Measurements from ENCODE around the gene CNOT1.

The CNOT1 gene

DNA sequence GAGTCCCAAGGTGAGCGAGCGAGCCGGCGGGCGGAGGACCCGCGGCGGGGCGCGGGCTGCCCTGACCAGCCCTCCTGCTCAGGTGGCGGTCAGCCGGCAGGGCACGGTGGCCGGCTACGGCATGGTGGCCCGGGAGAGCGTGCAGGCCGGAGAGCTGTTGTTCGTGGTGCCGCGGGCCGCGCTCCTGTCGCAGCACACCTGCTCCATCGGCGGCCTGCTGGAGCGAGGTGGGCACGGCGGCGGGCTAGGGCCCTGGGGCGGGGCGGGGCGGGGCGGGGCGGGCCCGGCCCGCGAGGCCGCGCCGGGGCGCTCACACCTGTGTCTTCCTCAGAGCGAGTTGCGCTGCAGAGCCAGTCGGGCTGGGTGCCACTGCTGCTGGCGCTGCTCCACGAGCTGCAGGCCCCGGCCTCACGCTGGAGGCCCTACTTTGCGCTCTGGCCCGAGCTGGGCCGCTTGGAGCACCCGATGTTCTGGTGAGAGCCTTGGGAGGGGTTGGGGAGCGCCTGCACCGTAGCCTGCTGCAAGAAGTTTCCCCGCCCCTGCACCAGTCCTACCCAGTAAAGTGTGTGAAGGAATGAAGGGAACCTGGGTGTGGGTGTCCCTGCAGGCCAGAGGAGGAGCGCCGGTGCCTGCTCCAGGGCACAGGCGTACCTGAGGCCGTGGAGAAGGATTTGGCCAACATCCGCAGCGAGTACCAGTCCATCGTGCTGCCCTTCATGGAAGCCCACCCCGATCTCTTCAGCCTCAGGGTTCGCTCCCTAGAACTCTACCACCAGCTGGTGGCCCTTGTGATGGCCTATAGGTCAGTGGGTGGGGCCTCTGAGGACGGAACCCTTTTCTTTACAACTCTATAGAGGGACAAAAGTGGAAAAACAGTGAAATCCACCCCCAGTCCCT lies 113.5 kb downstream of the CNOT1 start:
- in situ Hi-C loops (cut with HindIII; ENCODE audit: low pct_ligation_motif_present, low sequenced_read_pairs), result no loop called here
- Histone ChIP-seq H3K36me3 (replicated peaks) (peaks cover 35% of the 10 kb centered on the region), H3K27ac (peak overlapping the region; percentile 29), H3K4me3 (ENCODE audit: low read depth, low read length) (peak overlapping the region; percentile 80), H3K27me3 (replicated peaks) (no peaks in the 10 kb centered on the region)
- TF ChIP-seq, protein P1, sequence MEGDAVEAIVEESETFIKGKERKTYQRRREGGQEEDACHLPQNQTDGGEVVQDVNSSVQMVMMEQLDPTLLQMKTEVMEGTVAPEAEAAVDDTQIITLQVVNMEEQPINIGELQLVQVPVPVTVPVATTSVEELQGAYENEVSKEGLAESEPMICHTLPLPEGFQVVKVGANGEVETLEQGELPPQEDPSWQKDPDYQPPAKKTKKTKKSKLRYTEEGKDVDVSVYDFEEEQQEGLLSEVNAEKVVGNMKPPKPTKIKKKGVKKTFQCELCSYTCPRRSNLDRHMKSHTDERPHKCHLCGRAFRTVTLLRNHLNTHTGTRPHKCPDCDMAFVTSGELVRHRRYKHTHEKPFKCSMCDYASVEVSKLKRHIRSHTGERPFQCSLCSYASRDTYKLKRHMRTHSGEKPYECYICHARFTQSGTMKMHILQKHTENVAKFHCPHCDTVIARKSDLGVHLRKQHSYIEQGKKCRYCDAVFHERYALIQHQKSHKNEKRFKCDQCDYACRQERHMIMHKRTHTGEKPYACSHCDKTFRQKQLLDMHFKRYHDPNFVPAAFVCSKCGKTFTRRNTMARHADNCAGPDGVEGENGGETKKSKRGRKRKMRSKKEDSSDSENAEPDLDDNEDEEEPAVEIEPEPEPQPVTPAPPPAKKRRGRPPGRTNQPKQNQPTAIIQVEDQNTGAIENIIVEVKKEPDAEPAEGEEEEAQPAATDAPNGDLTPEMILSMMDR (IDR thresholded peaks at IDR 0.05; ENCODE audit: low read depth, low read length, missing control alignments), result no peak
- DNase-seq, result no peak

DNA sequence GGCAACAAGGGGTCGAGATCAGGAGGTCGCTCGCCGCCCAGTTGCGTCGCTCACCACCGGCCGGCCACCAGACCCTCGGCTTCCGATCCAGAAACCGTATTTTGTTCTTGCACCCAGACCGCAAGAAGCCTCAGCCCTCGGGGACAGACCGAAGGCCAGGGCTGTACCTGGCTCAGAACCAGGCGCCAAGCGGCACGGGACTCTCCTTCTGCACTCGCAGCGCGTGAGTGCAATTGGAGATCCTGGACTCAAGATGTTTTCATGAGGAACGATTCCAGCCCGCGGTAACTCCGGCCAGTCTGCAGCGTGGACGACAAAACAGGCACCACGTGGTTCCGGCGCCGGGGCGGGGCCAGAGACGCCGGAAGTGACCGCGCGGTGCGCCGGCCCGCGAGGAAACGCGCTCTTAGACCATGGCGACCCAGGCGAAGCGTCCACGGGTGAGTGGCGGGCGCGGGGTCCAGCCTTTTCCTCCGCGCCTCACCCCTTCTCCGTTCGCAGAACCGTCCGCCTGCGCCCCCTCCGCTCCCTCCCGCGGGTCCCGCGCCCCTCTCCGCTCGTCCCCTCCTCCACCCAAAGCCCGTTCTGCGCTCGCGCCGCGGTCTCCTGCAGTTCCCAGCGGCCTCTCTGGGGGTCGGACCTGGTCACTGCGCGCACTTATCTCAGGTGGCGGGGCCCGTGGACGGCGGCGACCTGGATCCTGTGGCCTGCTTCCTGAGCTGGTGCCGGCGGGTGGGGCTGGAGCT lies 114.3 kb downstream of the CNOT1 start, which contains the start of gene SETD6:
SETD6 (plus strand) TSS at position 393 of the 746 bp plus-strand sequence; CDS start at position 414, 21 bp downstream.
- H3K4me3 ChIP-seq (ENCODE audit: low read depth, low read length), result peak within 1 kb of the TSS; percentile 80
- peak within 1 kb of the TSS; percentile 29 for H3K27ac ChIP-seq
- DNase-seq, result peak; percentile 85
- peaks cover 26% of the 10 kb centered on the region for H3K36me3 ChIP-seq (replicated peaks)
- TF ChIP-seq, protein P1 (IDR thresholded peaks at IDR 0.05; ENCODE audit: low read depth, low read length, missing control alignments), result peak; percentile 30
- in situ Hi-C loops (cut with HindIII; ENCODE audit: low pct_ligation_motif_present, low sequenced_read_pairs), result no loop called here
- H3K27me3 ChIP-seq (replicated peaks), result no peaks in the 10 kb centered on the region

DNA sequence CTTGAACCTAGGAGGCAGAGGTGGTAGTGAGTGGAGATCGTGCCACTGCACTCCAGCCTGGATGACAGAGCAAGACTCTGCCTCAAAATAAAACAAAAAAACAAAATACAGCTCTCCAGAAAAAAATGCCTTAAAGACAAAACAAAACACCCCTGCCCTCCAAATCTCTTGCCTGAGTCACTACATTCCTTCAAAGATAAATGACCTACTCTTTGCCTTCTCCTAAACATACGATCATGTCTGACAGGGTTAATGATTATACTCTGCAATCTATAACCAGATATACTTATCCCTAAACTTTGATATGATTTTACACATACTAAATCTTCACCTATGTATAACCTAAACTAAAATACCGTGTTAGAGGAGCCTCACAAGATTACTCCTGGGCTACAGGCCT lies 115.8 kb downstream of the CNOT1 start:
- TF ChIP-seq, protein P1 (IDR thresholded peaks at IDR 0.05; ENCODE audit: low read depth, low read length, missing control alignments), result no peak
- in situ Hi-C loops (cut with HindIII; ENCODE audit: low pct_ligation_motif_present, low sequenced_read_pairs), result no loop called here
- no peak for DNase-seq
- Histone ChIP-seq H3K27ac (no peak overlapping the region), H3K4me3 (ENCODE audit: low read depth, low read length) (no peak overlapping the region), H3K27me3 (replicated peaks) (no peaks in the 10 kb centered on the region), H3K36me3 (replicated peaks) (peaks cover 15% of the 10 kb centered on the region)

DNA sequence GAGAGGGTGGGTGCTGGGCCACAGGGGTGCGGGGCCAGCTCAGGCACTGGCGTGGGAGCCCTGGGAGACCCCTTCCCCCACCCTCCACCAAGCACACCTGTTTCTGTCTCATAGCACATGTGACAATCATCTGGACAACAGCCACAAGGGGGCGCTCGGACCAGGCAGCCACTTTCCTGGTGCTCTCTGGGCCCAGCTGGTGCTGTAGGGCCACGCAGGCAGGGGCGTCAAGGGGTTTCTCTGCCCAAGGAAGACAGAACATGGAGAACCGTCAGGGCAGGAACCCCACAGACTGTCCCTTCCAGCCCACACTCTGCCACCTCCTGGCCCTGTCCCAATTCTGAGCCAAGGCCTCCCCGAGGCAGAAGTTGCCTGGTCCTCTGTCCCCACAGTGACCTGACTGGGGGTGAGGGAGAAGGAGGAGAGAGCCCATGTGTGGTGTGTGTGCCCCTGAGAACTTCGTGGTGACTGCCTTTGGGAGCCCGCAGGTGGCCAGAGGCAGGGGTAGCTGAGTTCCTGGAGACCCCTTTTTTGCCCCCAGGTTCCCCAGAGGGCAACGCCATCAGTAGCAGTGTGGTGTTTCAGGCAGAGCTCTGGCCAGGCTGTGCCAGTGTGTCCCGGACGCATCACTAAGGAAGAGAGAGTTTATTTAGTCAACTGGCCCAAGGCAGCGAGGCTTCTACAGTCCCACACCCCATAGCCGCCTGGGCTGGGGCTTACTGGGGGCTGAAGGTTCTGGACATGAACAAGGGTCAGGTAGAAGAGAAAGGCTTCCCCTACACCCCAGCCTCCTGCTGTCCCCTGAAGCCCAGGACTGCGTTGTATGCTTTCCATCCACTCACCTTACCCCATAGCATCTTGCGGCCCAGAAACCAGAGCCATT lies 117.5 kb downstream of the CNOT1 start:
- H3K36me3 ChIP-seq (replicated peaks), result no peaks in the 10 kb centered on the region
- H3K27me3 ChIP-seq (replicated peaks), result no peaks in the 10 kb centered on the region
- H3K27ac ChIP-seq, result no peak overlapping the region
- H3K4me3 ChIP-seq (ENCODE audit: low read depth, low read length), result no peak overlapping the region
- in situ Hi-C loops (cut with HindIII; ENCODE audit: low pct_ligation_motif_present, low sequenced_read_pairs), result no loop called here
- peak; percentile 71 for DNase-seq
- TF ChIP-seq, protein P1 (IDR thresholded peaks at IDR 0.05; ENCODE audit: low read depth, low read length, missing control alignments), result peak; percentile 91

DNA sequence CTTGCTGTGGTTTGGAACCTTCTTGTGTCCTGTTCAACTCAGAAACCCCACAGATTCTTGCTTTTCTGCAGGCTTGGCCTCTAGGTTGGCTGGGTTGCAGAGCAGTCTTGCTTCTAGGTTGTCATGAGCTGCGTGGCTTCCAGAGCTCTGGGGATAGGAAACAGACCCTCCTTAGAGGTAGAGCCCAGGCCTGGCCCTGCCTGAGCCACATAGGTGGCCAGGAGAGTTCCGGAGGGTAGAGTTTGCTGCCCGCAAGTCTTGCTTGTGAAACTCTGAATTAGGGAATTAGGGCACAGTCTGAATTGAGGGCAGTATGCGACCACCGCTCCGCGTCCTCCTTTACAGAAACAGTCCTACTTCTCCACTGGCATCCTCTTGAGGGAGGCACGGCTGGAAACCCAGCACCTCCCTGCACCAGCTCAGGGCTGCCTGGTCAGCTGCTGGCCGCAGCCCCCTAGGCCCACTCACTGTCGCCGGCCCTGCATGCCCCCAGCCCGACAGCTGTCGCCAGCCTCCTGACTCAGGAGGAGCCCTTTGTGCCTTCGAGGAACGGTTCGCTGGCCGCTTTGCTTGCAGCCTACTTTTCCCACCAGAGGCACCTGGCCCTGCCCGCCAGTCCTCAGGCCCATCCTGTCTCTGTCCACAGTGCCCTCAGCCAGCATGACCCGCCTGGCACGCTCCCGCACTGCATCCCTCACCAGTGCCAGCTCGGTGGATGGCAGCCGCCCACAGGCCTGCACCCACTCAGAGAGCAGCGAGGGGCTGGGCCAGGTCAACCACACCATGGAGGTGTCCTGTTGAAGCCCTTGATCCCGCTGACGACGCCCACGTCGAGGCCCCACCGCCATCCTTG lies 118.6 kb downstream of the CNOT1 start:
- Histone ChIP-seq H3K27me3 (replicated peaks) (no peaks in the 10 kb centered on the region), H3K36me3 (replicated peaks) (no peaks in the 10 kb centered on the region), H3K27ac (no peak overlapping the region), H3K4me3 (ENCODE audit: low read depth, low read length) (no peak overlapping the region)
- DNase-seq, result no peak
- TF ChIP-seq, protein P1 (IDR thresholded peaks at IDR 0.05; ENCODE audit: low read depth, low read length, missing control alignments), result no peak
- in situ Hi-C loops (cut with HindIII; ENCODE audit: low pct_ligation_motif_present, low sequenced_read_pairs), result no loop called here
